Skeletal muscle satellite cell (primary cell): Measurements from ENCODE around the gene DDR1. TPM values are rescaled to one million over a fixed set of nuclear protein-coding genes. Genes with fewer than 3 reads are reported as not detected.

Source experiments
- H3K27me3 ChIP-seq: 2 replicates; pipeline ENCODE4 v1.7.0; 2013; ENCODE audit warnings: low read length; ENCODE audit not compliant: control insufficient read depth, insufficient read depth
- H3K36me3 ChIP-seq: 2 replicates; pipeline ENCODE4 v1.7.0; 2013; ENCODE audit warnings: mild to moderate bottlenecking, control low read depth, low read length; ENCODE audit not compliant: insufficient read depth
- H3K4me1 ChIP-seq: 2 replicates; pipeline ENCODE4 v1.7.0; 2013; ENCODE audit warnings: low read length; ENCODE audit not compliant: control insufficient read depth, insufficient read depth
- H3K4me2 ChIP-seq: 2 replicates; pipeline ENCODE4 v1.7.0; 2013; ENCODE audit warnings: mild to moderate bottlenecking, low read length
- H3K4me3 ChIP-seq: 2 replicates; pipeline ENCODE4 v1.7.0; 2013; ENCODE audit warnings: low read length
- H3K9ac ChIP-seq: 2 replicates; pipeline ENCODE4 v1.7.0; 2013; ENCODE audit warnings: mild to moderate bottlenecking, low read depth, low read length, moderate library complexity
- H3K9me3 ChIP-seq: replicated peaks from 2 replicates; pipeline ENCODE4 v1.7.0; 2013; ENCODE audit warnings: mild to moderate bottlenecking, control low read depth, low read length
- small RNA-seq: library from RNA; depleted of rRNA; stranded (forward); fragments of <200 nt; gene quantifications from one replicate; pipeline ENCODE3, GENCODE V24; 2012

The DDR1 gene

DNA sequence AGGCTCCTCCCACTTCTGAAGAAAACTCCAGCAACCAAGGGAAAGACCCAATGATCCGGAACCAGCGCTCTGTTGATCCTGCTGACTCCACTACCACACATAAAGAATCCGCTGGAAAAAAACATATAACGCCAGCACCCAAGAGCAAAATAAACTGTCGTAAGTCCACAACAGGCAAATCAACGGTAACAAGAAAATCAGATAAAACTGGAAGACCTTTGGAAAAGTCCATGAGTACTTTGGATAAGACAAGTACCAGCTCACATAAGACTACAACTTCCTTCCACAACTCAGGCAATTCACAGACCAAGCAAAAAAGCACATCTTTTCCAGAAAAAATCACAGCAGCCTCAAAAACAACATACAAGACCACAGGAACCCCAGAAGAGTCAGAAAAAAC is 64.5 kb downstream of the DDR1 start:
- no peak overlapping the region for H3K9ac ChIP-seq
- H3K4me1 ChIP-seq: no peaks in the 10 kb centered on the region
- H3K27me3 ChIP-seq: peaks cover 65% of the 10 kb centered on the region
- no peaks in the 10 kb centered on the region for H3K9me3 ChIP-seq
- no peak overlapping the region for H3K4me3 ChIP-seq
- no peak overlapping the region for H3K4me2 ChIP-seq
- H3K36me3 ChIP-seq: no peaks in the 10 kb centered on the region

Small RNA genes within 50 kb of the gene (small RNA-seq; reads per million reads assigned to genes)
- gene RF00019: not detected
